NK-92 (cell line): Measurements from ENCODE around the gene ABCB9.

ENCODE experiments used
- DNase-seq: peaks from one replicate; lab custom pipeline; 2025; ENCODE audit not compliant: unreplicated experiment; lab: John Stamatoyannopoulos, UW

The ABCB9 gene

GRCh38 chr12:122966743-122967550, 684 bp upstream of the ABCB9 start:
- DNase-seq: no peak

GRCh38 chr12:122965321-122965751, 927 bp downstream of the ABCB9 start:
- no peak for DNase-seq

- DNase-seq: no peak
These were observed 1.6 kb downstream of the ABCB9 start for GRCh38 chr12:122964439-122965257.

GRCh38 chr12:122963941-122964265, 2.4 kb downstream of the ABCB9 start:
- DNase-seq: no peak

- no peak for DNase-seq
These were observed 4.5 kb downstream of the ABCB9 start for GRCh38 chr12:122961531-122962329.

GRCh38 chr12:122960193-122960569, 6.1 kb downstream of the ABCB9 start:
- DNase-seq: no peak

- DNase-seq: no peak
These were observed 6.6 kb downstream of the ABCB9 start for GRCh38 chr12:122959566-122960192.

- no peak for DNase-seq
These were observed 7.9 kb downstream of the ABCB9 start for GRCh38 chr12:122958198-122958888.

GRCh38 chr12:122956035-122956434, 10.2 kb downstream of the ABCB9 start:
- DNase-seq: no peak

GRCh38 chr12:122955156-122955555, 11.1 kb downstream of the ABCB9 start:
- DNase-seq: no peak

GRCh38 chr12:122951979-122952892, 14.0 kb downstream of the ABCB9 start:
- no peak for DNase-seq

GRCh38 chr12:122951406-122951805, 14.9 kb downstream of the ABCB9 start:
- DNase-seq: no peak

- DNase-seq: no peak
These were observed 16.2 kb downstream of the ABCB9 start for GRCh38 chr12:122949816-122950675.

GRCh38 chr12:122949405-122949804, 16.9 kb downstream of the ABCB9 start:
- no peak for DNase-seq

- no peak for DNase-seq
These were observed 17.7 kb downstream of the ABCB9 start for GRCh38 chr12:122948605-122949004.

GRCh38 chr12:122947352-122947792, 18.9 kb downstream of the ABCB9 start:
- DNase-seq: no peak

GRCh38 chr12:122946690-122947341, 19.4 kb downstream of the ABCB9 start:
- DNase-seq: peak; percentile 9
